ENCODE measurements around the gene GPC2. TPM values are rescaled to one million over a fixed set of nuclear protein-coding genes. Genes with fewer than 3 reads are reported as not detected.
"Not testable (repeated sequence)": the region's sequence is repeated elsewhere in the genome, so short reads cannot be mapped to it uniquely, and the experiment has no call there.

GPC2 gene
- 75.0 TPM for total RNA-seq

DNA sequence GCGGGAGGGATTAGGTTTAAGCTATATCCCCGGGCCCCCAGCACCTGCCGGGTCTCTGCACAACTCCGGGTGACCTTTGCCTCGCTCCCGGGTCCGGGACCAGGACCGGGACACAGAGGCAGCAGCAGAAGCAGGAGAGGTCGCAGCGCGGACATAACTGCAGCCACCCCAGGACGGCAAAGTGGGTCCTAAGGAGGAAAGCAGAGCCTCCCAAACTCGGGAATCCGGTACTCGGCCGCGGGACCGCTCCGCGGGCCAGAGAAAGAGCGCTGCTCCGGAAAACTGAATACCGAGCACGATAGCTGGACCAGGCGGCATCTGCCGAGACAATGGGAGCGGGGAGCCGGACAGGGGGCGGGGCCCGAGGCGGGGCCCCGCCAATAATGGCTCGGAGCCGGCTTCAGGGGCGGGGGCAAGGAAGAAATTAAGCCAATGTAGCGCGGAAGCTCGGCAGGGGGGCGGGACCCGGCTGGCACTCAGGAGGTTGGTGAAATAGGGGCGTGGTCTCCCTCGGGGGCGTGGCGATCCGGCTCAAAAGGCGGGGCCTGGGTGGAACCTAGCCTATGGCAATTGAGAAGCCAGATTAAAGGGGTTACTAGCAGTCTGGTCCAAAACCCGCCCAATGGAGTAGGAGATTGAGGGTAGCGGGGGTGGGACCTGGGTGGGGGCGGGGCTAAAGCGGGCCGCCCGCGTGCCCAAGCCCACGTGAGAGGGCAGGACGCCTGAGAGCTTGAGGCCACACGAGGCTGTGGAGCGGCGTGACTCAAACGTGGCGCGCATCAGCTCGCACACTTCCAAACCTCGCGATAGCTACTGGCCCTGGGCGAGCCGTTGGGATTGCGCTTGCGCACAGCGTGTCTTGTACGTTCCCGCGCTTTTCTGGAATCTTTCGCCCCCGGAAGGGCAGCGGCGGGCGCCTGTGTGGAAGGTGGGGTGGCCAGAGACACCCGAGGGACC lies at the start of gene GPC2, which contains the start of gene STAG3:
TSS of gene GPC2 (minus strand) at position 337 of the 957 bp plus-strand sequence. CDS start at position 155, 182 bp downstream.
TSS of gene STAG3 (plus strand) at position 874 of the 957 bp plus-strand sequence. CDS start 2,639 bp downstream, outside the sequence.
- DNase-seq (ENCODE audit: low spot score in 2 of 2) = peak; percentile 83 to 92
- no peak for FAIRE-seq

DNA sequence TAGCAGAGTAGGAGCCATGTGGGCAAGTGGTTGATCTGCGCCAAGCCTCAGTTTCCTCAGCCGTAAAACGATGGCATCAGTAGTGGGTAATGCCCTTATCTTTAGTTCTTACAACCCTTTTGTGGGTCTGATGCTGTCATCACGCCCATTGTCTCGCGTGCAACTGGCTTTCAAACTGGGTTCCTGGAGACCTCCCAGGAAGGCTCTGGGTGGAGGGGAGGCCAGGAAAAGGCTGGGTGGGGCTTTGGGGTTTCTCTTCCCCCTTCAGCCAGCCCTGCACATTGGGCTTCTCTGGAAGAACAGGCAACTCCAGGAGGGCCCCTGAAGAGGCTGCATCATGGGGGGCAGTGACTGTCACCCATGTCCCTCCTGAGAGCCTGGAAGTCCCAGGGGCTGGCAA lies 47.7 kb upstream of the GPC2 start:
- not testable (repeated sequence) for FAIRE-seq; DNase-seq (ENCODE audit: low spot score in 2 of 2)

GRCh38 chr7:100223376-100223927 lies 46.3 kb upstream of the GPC2 start:
- FAIRE-seq; DNase-seq (ENCODE audit: low spot score in 2 of 2): not testable (repeated sequence)

DNA sequence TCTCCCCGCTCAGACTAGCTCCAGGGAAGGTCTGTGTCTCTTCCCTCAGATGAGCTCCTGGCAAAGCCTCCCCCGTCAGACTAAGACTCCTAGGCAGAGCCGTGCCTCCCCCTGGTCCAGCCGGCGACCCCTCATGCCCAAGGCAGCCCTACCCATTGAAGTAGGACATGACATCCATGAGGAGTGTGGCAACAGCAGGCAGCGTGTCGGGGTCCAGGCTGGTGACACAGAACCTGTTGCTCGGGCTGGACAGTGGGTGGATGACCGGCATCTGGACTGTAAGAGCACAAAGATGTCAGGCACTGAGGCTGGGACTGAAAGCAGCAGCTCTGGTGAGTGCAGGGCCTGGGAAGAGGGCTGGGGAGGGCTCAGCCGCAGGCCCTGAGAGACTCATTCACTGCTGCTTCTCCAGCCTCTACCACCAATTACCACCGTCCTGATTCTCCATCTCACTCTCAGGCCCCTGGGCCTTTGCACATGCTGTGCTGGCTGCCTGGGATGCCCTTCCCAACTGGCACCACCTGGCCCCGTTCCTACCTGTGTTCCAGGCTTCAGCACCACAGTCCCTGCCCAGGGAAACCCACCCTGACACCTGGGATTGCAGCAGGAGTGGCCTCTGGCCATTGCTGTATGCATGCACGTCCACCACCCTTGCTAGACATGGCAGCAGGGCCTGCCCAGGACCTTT lies 45.4 kb upstream of the GPC2 start:
- FAIRE-seq = no peak

GRCh38 chr7:100221767-100222444 lies 44.7 kb upstream of the GPC2 start:
- DNase-seq (ENCODE audit: low spot score in 2 of 2) (no peak), FAIRE-seq (no peak)

More for the DNA sequence above, 45.4 kb upstream of the GPC2 start:
- no peak for DNase-seq (ENCODE audit: low spot score in 2 of 2)

- no peak for DNase-seq (ENCODE audit: low spot score in 2 of 2)
- no peak for FAIRE-seq
These were observed 44.1 kb upstream of the GPC2 start for GRCh38 chr7:100221231-100221718.

DNA sequence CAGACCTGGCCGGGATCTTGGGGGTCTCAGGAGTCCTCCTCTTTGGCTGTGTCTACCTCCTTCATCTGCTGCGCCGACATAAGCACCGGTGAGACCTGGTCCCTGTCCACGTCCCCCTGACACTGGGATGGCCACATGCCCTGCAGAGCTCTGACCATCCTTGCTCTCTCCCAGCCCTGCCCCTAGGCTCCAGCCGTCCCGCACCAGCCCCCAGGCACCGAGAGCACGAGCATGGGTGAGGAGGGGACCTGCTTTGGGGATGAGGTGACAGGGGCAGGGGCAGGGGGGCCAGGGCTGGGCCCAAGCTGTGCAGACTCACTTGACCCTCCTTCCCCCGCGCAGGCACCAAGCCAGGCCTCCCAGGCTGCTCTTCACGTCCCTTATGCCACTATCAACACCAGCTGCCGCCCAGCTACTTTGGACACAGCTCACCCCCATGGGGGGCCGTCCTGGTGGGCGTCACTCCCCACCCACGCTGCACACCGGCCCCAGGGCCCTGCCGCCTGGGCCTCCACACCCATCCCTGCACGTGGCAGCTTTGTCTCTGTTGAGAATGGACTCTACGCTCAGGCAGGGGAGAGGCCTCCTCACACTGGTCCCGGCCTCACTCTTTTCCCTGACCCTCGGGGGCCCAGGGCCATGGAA lies 43.5 kb upstream of the GPC2 start:
- no peak for DNase-seq (ENCODE audit: low spot score in 2 of 2)

DNA sequence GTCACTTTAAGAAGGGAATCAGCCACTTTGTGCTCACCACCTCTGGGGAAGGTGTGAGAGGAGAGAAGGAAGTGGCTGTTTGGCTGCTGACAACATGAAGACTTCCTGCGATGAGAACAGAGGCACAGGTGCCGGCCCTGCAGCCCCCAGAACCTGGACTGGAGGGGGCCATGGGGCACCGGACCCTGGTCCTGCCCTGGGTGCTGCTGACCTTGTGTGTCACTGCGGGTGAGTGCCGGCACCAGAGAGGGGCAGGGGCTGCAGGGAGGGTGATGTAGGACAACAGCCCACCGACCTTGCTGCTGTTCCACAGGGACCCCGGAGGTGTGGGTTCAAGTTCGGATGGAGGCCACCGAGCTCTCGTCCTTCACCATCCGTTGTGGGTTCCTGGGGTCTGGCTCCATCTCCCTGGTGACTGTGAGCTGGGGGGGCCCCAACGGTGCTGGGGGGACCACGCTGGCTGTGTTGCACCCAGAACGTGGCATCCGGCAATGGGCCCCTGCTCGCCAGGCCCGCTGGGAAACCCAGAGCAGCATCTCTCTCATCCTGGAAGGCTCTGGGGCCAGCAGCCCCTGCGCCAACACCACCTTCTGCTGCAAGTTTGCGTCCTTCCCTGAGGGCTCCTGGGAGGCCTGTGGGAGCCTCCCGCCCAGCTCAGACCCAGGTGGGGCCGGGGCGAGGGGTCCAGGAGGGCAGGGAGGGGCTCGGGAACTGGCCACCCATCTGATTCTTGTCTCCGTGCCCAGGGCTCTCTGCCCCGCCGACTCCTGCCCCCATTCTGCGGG lies 42.8 kb upstream of the GPC2 start, which contains the start of gene PVRIG:
TSS of gene PVRIG (plus strand) at position 149 of the 785 bp plus-strand sequence. CDS start at position 171, 22 bp downstream.
- not testable (repeated sequence) for FAIRE-seq; DNase-seq (ENCODE audit: low spot score in 2 of 2)

More for the DNA sequence above, 43.5 kb upstream of the GPC2 start:
- no peak for FAIRE-seq

- FAIRE-seq = no peak
- no peak for DNase-seq (ENCODE audit: low spot score in 2 of 2)
These were observed 42.1 kb upstream of the GPC2 start for GRCh38 chr7:100219271-100219737.

DNA sequence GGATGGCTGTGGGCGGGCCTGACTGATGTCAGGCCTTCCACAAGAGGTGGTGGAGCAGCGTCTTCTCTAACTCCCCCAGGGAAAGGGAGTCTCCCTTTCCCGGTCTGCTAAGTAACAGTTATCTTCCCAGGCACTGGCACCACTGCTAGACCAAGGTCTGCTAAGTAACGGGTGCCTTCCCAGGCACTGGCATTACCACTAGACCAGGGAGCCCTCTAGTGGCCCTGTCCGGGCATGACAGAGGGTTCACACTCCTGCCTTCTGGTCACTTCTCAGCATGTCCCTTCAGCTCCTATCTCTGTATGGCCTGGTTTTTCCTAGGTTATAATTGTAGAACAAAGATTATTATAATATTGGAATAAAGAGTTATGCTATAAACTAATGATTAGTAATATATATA lies 40.8 kb upstream of the GPC2 start:
- not testable (repeated sequence) for DNase-seq (ENCODE audit: low spot score in 2 of 2); FAIRE-seq

DNA sequence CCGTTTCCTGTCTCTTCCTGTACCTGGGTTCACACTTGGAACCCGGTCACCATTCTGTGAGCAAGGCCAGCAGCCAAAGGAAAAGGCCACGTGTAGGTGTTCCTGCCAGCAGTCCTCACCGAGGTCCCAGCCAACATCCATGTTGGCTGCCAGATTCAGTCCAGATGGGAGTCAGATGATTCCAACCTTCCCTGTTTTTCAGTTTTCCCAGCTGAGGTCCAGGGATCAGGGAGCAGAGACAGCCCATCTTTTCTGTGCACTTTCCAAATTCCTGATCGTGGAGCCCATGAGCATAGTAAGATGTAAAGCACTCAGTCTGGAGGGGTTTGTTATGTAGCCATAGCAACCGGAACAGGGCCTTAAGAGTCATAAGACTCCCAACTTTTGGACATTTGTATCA lies 38.7 kb upstream of the GPC2 start:
- FAIRE-seq = no peak
- DNase-seq (ENCODE audit: low spot score in 2 of 2) = no peak

DNA sequence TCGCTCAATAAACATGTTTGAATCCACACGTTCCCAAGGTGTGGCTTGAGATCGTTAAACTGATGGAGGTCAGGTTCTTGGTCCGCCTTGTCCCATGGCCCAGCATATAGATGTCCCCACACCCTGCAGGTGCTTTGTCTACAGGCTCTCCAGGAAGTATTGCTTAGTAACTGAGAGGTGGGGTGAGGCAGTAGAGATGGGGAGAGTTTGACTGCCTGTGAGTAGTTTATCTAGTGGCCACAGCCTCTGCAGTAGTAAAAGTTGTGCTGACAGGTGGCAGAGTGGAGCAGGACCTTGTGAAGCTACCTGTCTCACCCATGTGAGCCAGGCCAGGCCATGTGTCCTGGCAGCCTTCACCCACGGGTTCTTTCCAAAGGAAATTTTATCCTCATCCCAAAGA lies 37.2 kb upstream of the GPC2 start:
- FAIRE-seq = not testable (repeated sequence)

GRCh38 chr7:100213672-100214071 lies 36.5 kb upstream of the GPC2 start:
- FAIRE-seq = no peak

More for the DNA sequence above, 37.2 kb upstream of the GPC2 start:
- not testable (repeated sequence) for DNase-seq (ENCODE audit: low spot score in 2 of 2)

DNA sequence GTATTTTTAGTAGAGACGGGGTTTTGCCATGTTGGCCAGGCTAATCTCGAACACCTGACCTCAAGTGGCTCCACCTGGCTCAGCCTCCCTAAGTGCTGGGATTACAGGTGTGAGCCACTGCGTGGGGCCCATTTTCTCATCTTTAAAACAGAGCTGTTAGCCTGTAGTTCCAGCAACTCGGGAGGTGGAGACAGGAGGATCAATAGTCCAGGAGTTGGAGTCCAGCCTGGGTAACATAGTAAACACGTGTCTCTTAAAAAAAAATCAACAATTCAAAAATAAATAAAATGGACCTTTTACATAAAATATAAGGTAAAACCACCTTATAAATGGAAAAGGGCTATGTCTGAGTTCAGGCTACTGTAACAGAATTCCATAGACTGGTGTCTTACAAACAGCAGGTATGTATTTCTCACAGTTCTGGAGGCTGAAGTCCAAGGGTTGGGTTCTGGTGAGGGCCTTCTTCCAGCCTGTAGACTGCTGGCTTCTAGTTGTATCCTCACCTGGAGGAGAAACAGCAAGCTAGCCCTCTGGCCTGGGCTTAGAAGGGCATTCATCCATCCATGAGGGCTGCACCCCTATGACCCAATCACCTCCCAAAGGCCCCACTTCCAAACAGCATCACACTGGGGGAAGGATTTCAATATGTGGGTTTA lies 35.6 kb upstream of the GPC2 start:
- no peak for DNase-seq (ENCODE audit: low spot score in 2 of 2)
- no peak for FAIRE-seq

More at GRCh38 chr7:100213672-100214071, 36.5 kb upstream of the GPC2 start:
- DNase-seq (ENCODE audit: low spot score in 2 of 2) = no peak

DNA sequence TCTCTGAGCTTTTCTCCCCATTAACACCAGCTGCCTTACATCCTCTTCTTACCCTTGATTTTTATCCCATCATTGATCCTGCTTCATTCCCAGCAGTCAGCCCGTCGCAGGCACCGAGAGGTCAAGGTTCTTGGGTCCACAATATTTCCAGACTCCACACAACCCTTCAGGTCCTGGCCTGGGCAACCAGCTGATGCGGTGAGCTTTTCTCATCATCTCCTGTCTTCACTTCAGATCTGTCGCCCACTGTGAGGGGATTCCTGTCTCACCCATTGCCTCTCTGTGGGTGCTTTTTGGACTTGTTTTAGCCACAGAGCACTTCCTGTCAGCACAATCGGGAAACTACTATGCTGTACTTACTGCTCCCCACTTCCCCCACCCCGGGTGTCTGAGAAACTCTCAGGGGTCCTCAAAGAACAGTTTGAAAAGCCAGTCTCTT lies 34.2 kb upstream of the GPC2 start:
- no peak for DNase-seq (ENCODE audit: low spot score in 2 of 2)
- no peak for FAIRE-seq

DNA sequence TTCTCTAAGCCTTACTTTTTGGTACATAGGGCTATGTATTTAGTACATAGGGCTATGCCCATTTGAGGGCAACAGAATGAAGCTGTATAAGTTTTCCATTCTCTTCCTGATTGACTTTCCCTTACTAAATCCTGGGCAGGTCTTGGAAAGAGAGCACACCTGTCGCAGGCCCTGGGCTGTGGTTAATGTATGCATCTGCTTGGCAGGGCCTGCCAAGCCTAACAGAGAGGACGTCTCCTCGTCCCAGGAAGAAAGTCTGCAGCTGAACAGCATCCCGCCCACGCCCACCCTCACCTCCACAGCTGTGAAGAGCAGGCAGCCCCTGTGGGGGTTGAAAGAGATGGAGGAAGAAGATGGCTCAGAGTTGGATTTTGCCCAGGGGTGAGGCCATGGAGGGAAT lies 33.6 kb upstream of the GPC2 start:
- no peak for FAIRE-seq

DNA sequence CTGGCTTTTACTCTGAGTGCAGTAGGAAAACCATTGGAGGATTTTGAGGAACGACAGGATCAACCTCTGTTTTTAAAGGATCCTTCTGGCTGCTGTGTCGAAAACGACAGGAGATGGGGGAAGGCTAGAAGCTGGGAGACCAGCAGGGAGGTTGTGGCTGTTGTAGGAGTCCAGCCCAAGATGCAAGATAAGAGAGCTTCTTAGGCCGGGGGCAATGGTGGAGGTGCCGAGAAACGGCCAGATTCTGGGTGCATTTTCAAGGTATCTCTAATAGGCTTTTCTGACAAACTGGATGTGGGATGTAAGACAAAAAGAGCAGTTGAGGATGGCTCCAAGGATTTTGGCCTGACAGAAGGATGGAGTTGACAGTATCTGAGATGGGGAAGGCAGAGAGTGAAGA lies 32.3 kb upstream of the GPC2 start:
- FAIRE-seq = no peak

More for the DNA sequence above, 33.6 kb upstream of the GPC2 start:
- no peak for DNase-seq (ENCODE audit: low spot score in 2 of 2)

GRCh38 chr7:100208911-100209408 lies 31.8 kb upstream of the GPC2 start:
- no peak for FAIRE-seq
- no peak for DNase-seq (ENCODE audit: low spot score in 2 of 2)

More for the DNA sequence above, 32.3 kb upstream of the GPC2 start:
- no peak for DNase-seq (ENCODE audit: low spot score in 2 of 2)
